HG03196 (cell line): Measurements from ENCODE around the gene RNF217.
"Not testable (repeated sequence)": the region's sequence is repeated elsewhere in the genome, so short reads cannot be mapped to it uniquely, and the experiment has no call there.

Experiments
- ATAC-seq: cut with Tn5 transposase; IDR thresholded peaks from one replicate; pipeline ENCODE4 v1.9.1; 2021; ENCODE audit not compliant: unreplicated experiment

The RNF217 gene

GRCh38 chr6:125013938-125014660 is 51.9 kb downstream of the RNF217 start:
- no peak for ATAC-seq

- ATAC-seq, result no peak
Measured at GRCh38 chr6:125014661-125014957, 52.4 kb downstream of the RNF217 start.

GRCh38 chr6:125015152-125015551 is 52.9 kb downstream of the RNF217 start:
- ATAC-seq, result no peak

- ATAC-seq, result no peak
Measured at GRCh38 chr6:125018136-125018535, 55.9 kb downstream of the RNF217 start.

- no peak for ATAC-seq
Measured at GRCh38 chr6:125019281-125019680, 57.0 kb downstream of the RNF217 start.

- ATAC-seq, result no peak
Measured at GRCh38 chr6:125019918-125020317, 57.7 kb downstream of the RNF217 start.

GRCh38 chr6:125020385-125020784 is 58.1 kb downstream of the RNF217 start:
- no peak for ATAC-seq

- ATAC-seq, result no peak
Measured at GRCh38 chr6:125022391-125022989, 60.3 kb downstream of the RNF217 start.

- ATAC-seq, result no peak
Measured at GRCh38 chr6:125025164-125025854, 63.1 kb downstream of the RNF217 start.

- ATAC-seq, result no peak
Measured at GRCh38 chr6:125027287-125027686, 65.0 kb downstream of the RNF217 start.

GRCh38 chr6:125030969-125031368 is 68.7 kb downstream of the RNF217 start:
- ATAC-seq, result no peak

- ATAC-seq, result no peak
Measured at GRCh38 chr6:125031385-125031784, 69.1 kb downstream of the RNF217 start.

GRCh38 chr6:125034929-125035328 is 72.7 kb downstream of the RNF217 start:
- not testable (repeated sequence) for ATAC-seq

- not testable (repeated sequence) for ATAC-seq
Measured at GRCh38 chr6:125036486-125036885, 74.2 kb downstream of the RNF217 start.

GRCh38 chr6:125037827-125038226 is 75.6 kb downstream of the RNF217 start:
- no peak for ATAC-seq

- ATAC-seq, result no peak
Measured at GRCh38 chr6:125038925-125039324, 76.7 kb downstream of the RNF217 start.

GRCh38 chr6:125041740-125042459 is 79.7 kb downstream of the RNF217 start:
- no peak for ATAC-seq

GRCh38 chr6:125044066-125044465 is 81.8 kb downstream of the RNF217 start:
- no peak for ATAC-seq

- no peak for ATAC-seq
Measured at GRCh38 chr6:125044667-125045066, 82.4 kb downstream of the RNF217 start.

- no peak for ATAC-seq
Measured at GRCh38 chr6:125046107-125046925, 84.1 kb downstream of the RNF217 start.

- no peak for ATAC-seq
Measured at GRCh38 chr6:125048274-125048673, 86.0 kb downstream of the RNF217 start.
